ENCODE results near the gene STXBP6. TPM values are rescaled to one million over a fixed set of nuclear protein-coding genes. Genes with fewer than 3 reads are reported as not detected.

The STXBP6 gene
- total RNA-seq, 1 experiment from 2014 or later: 12.3 TPM

- no peak for DNase-seq
- no peaks in the 10 kb centered on the region for H3K36me3 ChIP-seq (ENCODE audit: low read depth)
- no peak overlapping the region for H3K4me3 ChIP-seq
- H3K9me3 ChIP-seq (ENCODE audit: insufficient read depth, low read depth): no peaks in the 10 kb centered on the region
- H3F3A ChIP-seq (ENCODE audit: insufficient read depth, low read depth): no peaks in the 10 kb centered on the region
- H3K27me3 ChIP-seq (ENCODE audit: insufficient read depth, low read depth): no peaks in the 10 kb centered on the region
- intact Hi-C loops (cut with micrococcal nuclease; ENCODE audit: unreplicated experiment): no loop called here
- H4K20me1 ChIP-seq (ENCODE audit: insufficient read depth): no peaks in the 10 kb centered on the region
- POLR2A ChIA-PET (ENCODE audit: unreplicated experiment): no interaction called here
- no TSS peak for BruUV-seq (replicated peaks)
- TF ChIP-seq CTCF (conservative IDR thresholded peaks at IDR 0.05): no peak
- no peak for TF ChIP-seq EZH2 (IDR thresholded peaks at IDR 0.05; ENCODE audit: low read depth)
- no peak overlapping the region for H3K4me2 ChIP-seq
- H3K9me2 ChIP-seq (ENCODE audit: insufficient read depth): no peaks in the 10 kb centered on the region
- CTCF ChIA-PET: no interaction called here
- H3K4me1 ChIP-seq (replicated peaks; ENCODE audit: insufficient read depth): no peaks in the 10 kb centered on the region
- H2AFZ ChIP-seq: no peak overlapping the region
- H3K27ac ChIP-seq: no peak overlapping the region
- H3K79me2 ChIP-seq (ENCODE audit: low read depth): no peaks in the 10 kb centered on the region
These were observed 235.6 kb downstream of the STXBP6 start for GRCh38 chr14:24814346-24814745.

- Histone ChIP-seq H3K79me2 (ENCODE audit: low read depth) (no peaks in the 10 kb centered on the region), H3K27ac (no peak overlapping the region), H3K4me2 (no peak overlapping the region), H3K9me3 (ENCODE audit: insufficient read depth, low read depth) (no peaks in the 10 kb centered on the region), H3K4me1 (replicated peaks; ENCODE audit: insufficient read depth) (no peaks in the 10 kb centered on the region), H3K27me3 (ENCODE audit: insufficient read depth, low read depth) (no peaks in the 10 kb centered on the region), H3F3A (ENCODE audit: insufficient read depth, low read depth) (no peaks in the 10 kb centered on the region), H3K36me3 (ENCODE audit: low read depth) (no peaks in the 10 kb centered on the region), H4K20me1 (ENCODE audit: insufficient read depth) (no peaks in the 10 kb centered on the region), H3K4me3 (no peak overlapping the region), H3K9me2 (ENCODE audit: insufficient read depth) (no peaks in the 10 kb centered on the region), H2AFZ (no peak overlapping the region)
- intact Hi-C loops (cut with micrococcal nuclease; ENCODE audit: unreplicated experiment): no loop called here
- DNase-seq: no peak
- CTCF ChIA-PET: no interaction called here
- POLR2A ChIA-PET (ENCODE audit: unreplicated experiment): no interaction called here
- TF ChIP-seq CTCF (conservative IDR thresholded peaks at IDR 0.05): no peak
- TF ChIP-seq EZH2 (IDR thresholded peaks at IDR 0.05; ENCODE audit: low read depth): no peak
- no TSS peak for BruUV-seq (replicated peaks)
These were observed 236.1 kb downstream of the STXBP6 start for GRCh38 chr14:24813819-24814259.

- POLR2A ChIA-PET (ENCODE audit: unreplicated experiment): no interaction called here
- no peak for DNase-seq
- no TSS peak for BruUV-seq (replicated peaks)
These were observed 236.7 kb downstream of the STXBP6 start for GRCh38 chr14:24813089-24813815.

More at GRCh38 chr14:24813089-24813815, 236.7 kb downstream of the STXBP6 start:
- H3K36me3 ChIP-seq (ENCODE audit: low read depth): no peaks in the 10 kb centered on the region
- H3K4me2 ChIP-seq: no peak overlapping the region
- no peak overlapping the region for H2AFZ ChIP-seq
- no peaks in the 10 kb centered on the region for H3K4me1 ChIP-seq (replicated peaks; ENCODE audit: insufficient read depth)
- no peak overlapping the region for H3K27ac ChIP-seq
- H3K9me3 ChIP-seq (ENCODE audit: insufficient read depth, low read depth): no peaks in the 10 kb centered on the region
- H3K9me2 ChIP-seq (ENCODE audit: insufficient read depth): no peaks in the 10 kb centered on the region
- no peaks in the 10 kb centered on the region for H3K27me3 ChIP-seq (ENCODE audit: insufficient read depth, low read depth)
- H3F3A ChIP-seq (ENCODE audit: insufficient read depth, low read depth): no peaks in the 10 kb centered on the region
- intact Hi-C loops (cut with micrococcal nuclease; ENCODE audit: unreplicated experiment): no loop called here
- CTCF ChIA-PET: no interaction called here
- no peaks in the 10 kb centered on the region for H4K20me1 ChIP-seq (ENCODE audit: insufficient read depth)
- no peak for TF ChIP-seq CTCF (conservative IDR thresholded peaks at IDR 0.05)
- no peak for TF ChIP-seq EZH2 (IDR thresholded peaks at IDR 0.05; ENCODE audit: low read depth)
- H3K79me2 ChIP-seq (ENCODE audit: low read depth): no peaks in the 10 kb centered on the region
- H3K4me3 ChIP-seq: no peak overlapping the region

Measured in PC-9 (cell line).